Breast epithelium (tissue), 4 donors: ENCODE measurements around the gene UNC13B. TPM values are rescaled to one million over a fixed set of nuclear protein-coding genes. Genes with fewer than 3 reads are reported as not detected.

ENCODE experiments used
- DNase-seq, 2 donors: peaks; one replicate each; pipeline ENCODE4 v3.0.0-alpha.2; 2019; ENCODE audit warnings: low spot score in 2 of 2
- H3K27ac ChIP-seq, 2 donors: fragments of 200-600 bp; sonication (generic) in 1 of 2; one replicate each; pipeline ENCODE4 v1.5.1; 2016 to 2019; ENCODE audit warnings: mild to moderate bottlenecking in 1 of 2
- H3K27me3 ChIP-seq, 2 donors: fragments of 200-600 bp; sonication (generic) in 1 of 2; one replicate each; pipeline versions ENCODE4 v1.5.1 to v1.6.0; 2017 to 2019; ENCODE audit warnings: control low read depth in 1 of 2, mild to moderate bottlenecking in 1 of 2
- H3K36me3 ChIP-seq: fragments of 200-600 bp; one replicate; pipeline ENCODE4 v1.5.1; 2019
- H3K4me1 ChIP-seq, 2 donors: fragments of 200-600 bp; sonication (generic); one replicate each; pipeline ENCODE4 v1.5.1; 2016 to 2019; ENCODE audit warnings: control low read depth in 1 of 2
- H3K4me3 ChIP-seq, 3 donors: fragments of 200-600 bp; sonication (generic); 1 replicate in 2 of 3; 2 replicates in 1 of 3; pipeline ENCODE4 v1.5.1; 2016 to 2019; ENCODE audit warnings: mild to moderate bottlenecking in 3 of 3, moderate library complexity in 2 of 3
- H3K9me3 ChIP-seq, 2 donors: fragments of 200-600 bp; sonication (generic) in 1 of 2; one replicate each; pipeline ENCODE4 v1.5.1; 2016 to 2019; ENCODE audit warnings: control low read depth in 1 of 2
- POLR2A ChIP-seq: fragments of 450-650 bp; IDR thresholded peaks from one replicate; pipeline ENCODE4 v1.6.1; 2016; ENCODE audit warnings: antibody characterized with exemption, mild to moderate bottlenecking, moderate library complexity
- POLR2AphosphoS5 ChIP-seq, 3 donors: sonication (generic); formaldehyde crosslinking; IDR thresholded peaks; one replicate each; pipeline ENCODE4 v1.6.1; 2017; ENCODE audit warnings: antibody characterized with exemption in 3 of 3
- intact Hi-C: fragments of 100-400 bp; cut with DNase I; formaldehyde crosslinking; loops from one replicate; pipeline ENCODE4 v1.15.1; 2023; ENCODE audit warnings: low total_unique reads
- total RNA-seq, 3 donors: library from RNA; depleted of rRNA; stranded (reverse); fragments of >200 nt; gene quantifications; one replicate each; pipeline ENCODE4 v1.1.0, GENCODE V29; 2016
- TF ChIP-seq, protein P1 (sequence below), 3 donors: fragments of 450-650 bp; IDR thresholded peaks; one replicate each; pipeline ENCODE4 v1.5.1; 2016 to 2017; ENCODE audit warnings: antibody characterized with exemption in 3 of 3, mild to moderate bottlenecking in 3 of 3, moderate library complexity in 3 of 3

Gene UNC13B
- total RNA-seq, 3 donors from 2014 or later = 19.3 to 36.6 (median 27.2) TPM

DNA sequence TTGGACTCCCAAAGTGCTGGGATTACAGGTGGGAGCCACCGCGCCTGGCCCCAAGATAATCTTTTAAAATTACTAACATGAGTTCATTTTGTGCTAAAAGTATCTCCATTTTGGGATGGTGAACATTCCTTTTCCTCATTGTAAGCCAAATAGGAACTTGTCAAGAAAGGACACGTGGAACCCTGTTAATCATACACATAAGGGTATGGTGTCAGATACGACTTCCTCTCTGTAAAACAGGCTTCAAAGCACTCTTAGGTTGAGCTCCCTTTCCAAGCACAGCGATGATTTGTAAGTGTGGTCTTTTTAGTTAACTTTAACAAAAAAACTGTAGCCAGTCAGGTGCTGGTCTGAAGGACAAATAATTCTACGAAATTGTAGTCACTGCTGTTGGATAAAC, 132.7 kb downstream of the UNC13B start:
- Histone ChIP-seq H3K27me3 (no peaks in the 10 kb centered on the region), H3K4me1 (no peaks in the 10 kb centered on the region), H3K9me3 (no peaks in the 10 kb centered on the region), H3K36me3 (no peaks in the 10 kb centered on the region), H3K4me3 (no peak overlapping the region), H3K27ac (no peak overlapping the region)
- intact Hi-C loops = no loop called here
- no peak for TF ChIP-seq POLR2A
- DNase-seq = no peak

DNA sequence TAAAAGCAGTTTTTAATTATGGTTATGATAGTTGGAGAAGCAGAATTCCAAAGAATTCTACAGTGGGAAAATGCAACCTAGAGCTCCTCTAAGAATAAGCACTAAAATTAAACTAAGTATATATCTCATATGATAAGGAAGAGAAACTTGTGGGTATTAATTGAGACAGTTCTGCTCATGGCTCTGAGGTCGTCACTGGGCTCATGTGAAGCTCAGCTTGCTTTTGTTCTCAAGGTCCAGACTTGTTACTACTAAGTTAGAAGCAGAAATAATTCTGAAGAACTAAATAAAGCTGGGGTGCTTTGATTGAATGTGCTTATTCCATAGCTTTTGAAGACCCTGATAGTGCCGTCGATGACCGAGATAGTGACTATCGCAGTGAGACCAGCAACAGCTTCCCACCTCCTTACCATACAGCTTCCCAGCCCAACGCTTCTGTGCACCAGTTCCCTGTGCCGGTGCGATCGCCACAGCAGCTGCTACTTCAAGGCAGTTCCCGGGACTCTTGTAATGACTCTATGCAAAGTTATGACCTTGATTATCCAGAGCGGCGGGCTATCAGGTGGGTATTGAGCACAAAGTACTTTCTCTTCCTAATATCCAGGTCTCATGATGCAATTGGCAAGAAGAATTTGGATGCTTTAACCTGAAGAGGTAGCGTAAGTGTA, 133.7 kb downstream of the UNC13B start:
- DNase-seq = no peak

GRCh38 chr9:35303567-35303966, 141.8 kb downstream of the UNC13B start:
- Histone ChIP-seq H3K27me3 (no peaks in the 10 kb centered on the region), H3K36me3 (no peaks in the 10 kb centered on the region), H3K9me3 (no peaks in the 10 kb centered on the region), H3K27ac (no peak overlapping the region), H3K4me3 (no peak overlapping the region), H3K4me1 (no peaks in the 10 kb centered on the region)
- no peak for TF ChIP-seq POLR2A
- TF ChIP-seq, protein P1, sequence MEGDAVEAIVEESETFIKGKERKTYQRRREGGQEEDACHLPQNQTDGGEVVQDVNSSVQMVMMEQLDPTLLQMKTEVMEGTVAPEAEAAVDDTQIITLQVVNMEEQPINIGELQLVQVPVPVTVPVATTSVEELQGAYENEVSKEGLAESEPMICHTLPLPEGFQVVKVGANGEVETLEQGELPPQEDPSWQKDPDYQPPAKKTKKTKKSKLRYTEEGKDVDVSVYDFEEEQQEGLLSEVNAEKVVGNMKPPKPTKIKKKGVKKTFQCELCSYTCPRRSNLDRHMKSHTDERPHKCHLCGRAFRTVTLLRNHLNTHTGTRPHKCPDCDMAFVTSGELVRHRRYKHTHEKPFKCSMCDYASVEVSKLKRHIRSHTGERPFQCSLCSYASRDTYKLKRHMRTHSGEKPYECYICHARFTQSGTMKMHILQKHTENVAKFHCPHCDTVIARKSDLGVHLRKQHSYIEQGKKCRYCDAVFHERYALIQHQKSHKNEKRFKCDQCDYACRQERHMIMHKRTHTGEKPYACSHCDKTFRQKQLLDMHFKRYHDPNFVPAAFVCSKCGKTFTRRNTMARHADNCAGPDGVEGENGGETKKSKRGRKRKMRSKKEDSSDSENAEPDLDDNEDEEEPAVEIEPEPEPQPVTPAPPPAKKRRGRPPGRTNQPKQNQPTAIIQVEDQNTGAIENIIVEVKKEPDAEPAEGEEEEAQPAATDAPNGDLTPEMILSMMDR (IDR thresholded peaks at IDR 0.05) = no peak
- no peak for TF ChIP-seq POLR2AphosphoS5 (IDR thresholded peaks at IDR 0.05)
- no peak for DNase-seq
- intact Hi-C loops = no loop called here

More for the DNA sequence above, 133.7 kb downstream of the UNC13B start:
- no peak for TF ChIP-seq POLR2A
- TF ChIP-seq POLR2AphosphoS5 (IDR thresholded peaks at IDR 0.05) = no peak
- TF ChIP-seq, protein P1 (IDR thresholded peaks at IDR 0.05) = no peak
- Histone ChIP-seq H3K9me3 (no peaks in the 10 kb centered on the region), H3K36me3 (no peaks in the 10 kb centered on the region), H3K4me3 (no peak overlapping the region), H3K4me1 (no peaks in the 10 kb centered on the region), H3K27me3 (no peaks in the 10 kb centered on the region), H3K27ac (no peak overlapping the region)
- intact Hi-C loops = no loop called here

DNA sequence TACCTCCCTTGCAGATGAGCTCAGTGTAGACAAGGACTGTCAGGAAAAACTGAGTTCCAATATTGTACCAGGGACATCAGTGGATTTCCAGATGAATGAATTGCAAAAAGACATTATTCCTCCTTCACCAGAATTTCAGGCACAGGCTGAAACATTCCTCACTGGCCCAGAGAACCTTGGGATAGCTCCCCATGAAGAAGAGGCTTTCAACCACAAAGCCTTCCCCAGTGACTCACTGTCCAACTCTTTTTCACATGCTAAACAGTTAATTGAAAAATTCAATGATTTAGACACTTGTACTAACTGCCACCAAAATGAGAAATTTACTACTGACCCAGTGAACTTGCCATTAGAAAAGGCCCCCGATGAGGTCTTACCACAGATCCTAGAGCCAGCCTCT, 144.5 kb downstream of the UNC13B start:
- Histone ChIP-seq H3K27me3 (no peaks in the 10 kb centered on the region), H3K36me3 (no peaks in the 10 kb centered on the region), H3K4me1 (no peaks in the 10 kb centered on the region), H3K27ac (no peak overlapping the region), H3K4me3 (no peak overlapping the region), H3K9me3 (no peaks in the 10 kb centered on the region)
- no peak for DNase-seq
- intact Hi-C loops = no loop called here
- TF ChIP-seq, protein P1 (IDR thresholded peaks at IDR 0.05) = no peak
- TF ChIP-seq POLR2AphosphoS5 (IDR thresholded peaks at IDR 0.05) = no peak
- TF ChIP-seq POLR2A = no peak

DNA sequence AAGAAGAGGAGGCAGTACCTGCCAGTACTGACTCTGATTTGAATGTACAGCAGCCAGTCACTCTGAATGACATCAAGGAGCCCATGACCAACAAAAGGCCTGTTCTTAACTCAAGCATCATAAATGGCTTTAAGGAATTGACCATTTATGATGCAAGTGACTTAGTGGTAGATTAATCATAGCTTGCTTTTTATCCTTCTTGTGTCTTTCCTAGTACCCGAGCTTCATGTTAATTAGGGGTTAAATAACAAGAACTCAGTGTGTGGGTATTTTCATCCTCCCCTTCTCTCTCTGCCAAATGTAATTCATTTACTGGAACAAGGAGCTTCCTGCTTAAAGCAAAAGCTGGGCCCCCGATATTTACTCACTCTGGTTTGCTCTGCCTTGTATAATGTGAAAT, 146.5 kb downstream of the UNC13B start:
- no peak for TF ChIP-seq POLR2AphosphoS5 (IDR thresholded peaks at IDR 0.05)
- TF ChIP-seq, protein P1 (IDR thresholded peaks at IDR 0.05) = no peak
- no peak for TF ChIP-seq POLR2A
- Histone ChIP-seq H3K36me3 (no peaks in the 10 kb centered on the region), H3K9me3 (no peaks in the 10 kb centered on the region), H3K4me1 (no peaks in the 10 kb centered on the region), H3K27me3 (no peaks in the 10 kb centered on the region), H3K27ac (no peak overlapping the region), H3K4me3 (no peak overlapping the region)
- no peak for DNase-seq
- intact Hi-C loops = no loop called here
